G401.6 (cell line): ENCODE measurements around the gene PFN3.
A peak's percentile ranks its signal among the peaks of the same experiment; 100 is the strongest.
"Not testable (repeated sequence)": the region's sequence is repeated elsewhere in the genome, so short reads cannot be mapped to it uniquely, and the experiment has no call there.

Experiments
- FAIRE-seq: peaks from 2 replicates; lab custom pipeline; 2012; peaks lifted over from hg19 to GRCh38; lab: Jason Lieb, UNC

The PFN3 gene

DNA sequence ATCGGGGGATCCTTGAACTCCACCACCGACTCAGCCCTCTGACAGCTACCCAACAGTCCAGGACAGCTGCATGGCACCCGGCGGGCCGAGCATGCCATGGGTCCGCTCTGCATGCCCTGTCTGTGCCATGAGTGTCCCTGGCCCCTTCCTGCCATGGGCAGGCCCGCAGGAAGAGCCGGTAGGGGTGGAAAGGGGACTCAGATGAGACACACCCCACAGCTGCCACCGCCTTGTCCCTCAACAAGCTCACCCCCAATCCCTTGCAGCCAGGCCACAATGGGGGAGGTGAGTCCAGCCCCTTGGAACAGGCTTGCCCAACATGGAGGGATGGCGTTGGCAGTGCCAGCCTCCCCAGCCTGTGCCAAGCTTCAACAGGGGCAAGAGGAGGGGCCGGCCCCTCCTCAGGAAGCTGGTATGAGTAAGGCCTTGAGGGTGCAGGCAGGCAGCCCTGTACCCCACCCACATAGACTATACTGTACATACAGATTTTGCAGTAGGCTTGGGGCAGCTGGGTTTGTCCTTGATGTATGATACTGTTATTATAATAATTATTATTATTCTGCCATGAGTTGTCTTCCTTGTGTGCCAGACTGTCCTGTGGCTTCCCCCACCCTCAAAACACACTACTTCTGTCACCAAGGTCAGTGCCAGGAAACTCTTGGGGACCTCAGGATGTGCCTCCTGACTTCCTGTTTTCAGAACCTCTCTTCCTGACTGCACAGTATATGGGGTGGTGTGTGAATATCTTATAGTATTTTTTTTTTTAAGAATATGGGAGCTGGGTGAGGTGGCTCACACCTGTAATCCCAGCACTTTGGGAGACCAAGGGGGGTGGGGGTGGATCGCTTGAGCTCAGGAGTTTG, 28.2 kb downstream of the PFN3 start:
- no peak for FAIRE-seq

DNA sequence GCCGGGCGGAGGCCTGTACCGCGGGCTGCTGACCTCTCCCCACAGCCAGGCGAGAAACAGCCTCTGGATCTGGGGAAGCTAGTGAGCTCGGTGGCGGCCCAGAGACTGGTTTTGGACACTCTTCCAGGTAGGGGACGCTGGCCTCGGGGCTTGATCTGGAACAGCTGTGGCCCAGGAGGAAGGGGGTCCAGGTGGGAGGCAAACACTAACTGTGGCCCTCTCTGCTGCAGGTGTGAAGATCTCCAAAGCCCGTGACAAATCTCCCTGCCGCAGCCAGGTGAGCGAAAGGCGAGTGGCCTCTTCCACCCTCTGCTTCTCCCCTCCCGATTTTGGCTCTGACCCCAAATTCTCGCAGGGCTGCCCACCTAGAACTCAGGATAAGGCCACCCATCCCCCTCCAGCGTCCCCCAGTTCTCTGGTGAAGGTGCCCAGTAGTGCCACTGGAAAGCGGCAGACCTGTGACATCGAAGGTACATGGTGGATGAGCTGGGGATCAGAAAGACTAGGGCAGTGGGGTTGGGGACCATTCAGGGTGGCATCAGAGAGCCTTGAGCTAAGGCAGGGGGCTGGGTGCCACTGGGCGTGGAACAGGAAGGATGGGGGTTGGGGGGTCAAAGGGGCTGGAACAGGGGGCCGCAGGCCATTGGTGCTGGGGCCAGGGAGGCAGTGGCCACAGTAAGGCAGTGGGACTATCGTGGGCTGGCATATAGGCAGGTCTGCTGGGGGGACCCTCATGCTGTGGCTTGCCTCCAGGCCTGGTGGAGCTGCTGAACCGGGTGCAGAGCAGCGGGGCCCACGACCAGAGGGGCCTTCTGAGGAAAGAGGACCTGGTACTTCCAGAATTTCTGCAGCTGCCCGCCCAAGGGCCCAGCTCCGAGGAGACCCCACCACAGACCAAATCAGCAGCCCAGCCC, 29.1 kb downstream of the PFN3 start:
- no peak for FAIRE-seq

DNA sequence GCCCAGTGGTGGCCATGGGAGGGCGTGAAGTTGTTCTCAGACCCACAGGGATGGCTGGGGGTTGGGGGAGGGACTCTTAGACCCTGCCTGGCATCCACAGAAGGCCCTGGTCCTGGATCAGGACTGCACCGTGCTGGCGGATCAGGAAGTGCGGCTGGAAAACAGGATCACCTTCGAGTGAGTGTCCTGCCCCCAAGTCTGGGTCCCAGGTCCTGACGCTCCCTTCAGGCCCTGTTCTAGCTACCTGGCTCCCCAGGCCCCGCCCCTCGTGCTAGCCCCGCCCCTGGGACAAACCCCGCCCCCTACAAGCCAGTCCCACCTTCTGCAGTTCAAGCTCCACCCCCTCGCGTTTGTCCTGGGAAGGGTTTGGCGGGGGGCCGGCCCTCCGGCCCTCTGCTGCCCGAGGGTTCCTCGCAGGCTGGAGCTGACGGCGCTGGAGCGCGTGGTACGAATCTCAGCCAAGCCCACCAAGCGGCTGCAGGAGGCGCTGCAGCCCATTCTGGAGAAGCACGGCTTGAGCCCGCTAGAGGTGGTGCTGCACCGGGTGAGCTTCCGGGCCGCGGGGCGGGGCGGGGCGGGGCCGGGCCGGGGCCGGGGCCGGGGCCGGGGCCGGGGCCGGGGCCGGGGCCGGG, 29.9 kb downstream of the PFN3 start:
- peak; percentile 91 for FAIRE-seq

DNA sequence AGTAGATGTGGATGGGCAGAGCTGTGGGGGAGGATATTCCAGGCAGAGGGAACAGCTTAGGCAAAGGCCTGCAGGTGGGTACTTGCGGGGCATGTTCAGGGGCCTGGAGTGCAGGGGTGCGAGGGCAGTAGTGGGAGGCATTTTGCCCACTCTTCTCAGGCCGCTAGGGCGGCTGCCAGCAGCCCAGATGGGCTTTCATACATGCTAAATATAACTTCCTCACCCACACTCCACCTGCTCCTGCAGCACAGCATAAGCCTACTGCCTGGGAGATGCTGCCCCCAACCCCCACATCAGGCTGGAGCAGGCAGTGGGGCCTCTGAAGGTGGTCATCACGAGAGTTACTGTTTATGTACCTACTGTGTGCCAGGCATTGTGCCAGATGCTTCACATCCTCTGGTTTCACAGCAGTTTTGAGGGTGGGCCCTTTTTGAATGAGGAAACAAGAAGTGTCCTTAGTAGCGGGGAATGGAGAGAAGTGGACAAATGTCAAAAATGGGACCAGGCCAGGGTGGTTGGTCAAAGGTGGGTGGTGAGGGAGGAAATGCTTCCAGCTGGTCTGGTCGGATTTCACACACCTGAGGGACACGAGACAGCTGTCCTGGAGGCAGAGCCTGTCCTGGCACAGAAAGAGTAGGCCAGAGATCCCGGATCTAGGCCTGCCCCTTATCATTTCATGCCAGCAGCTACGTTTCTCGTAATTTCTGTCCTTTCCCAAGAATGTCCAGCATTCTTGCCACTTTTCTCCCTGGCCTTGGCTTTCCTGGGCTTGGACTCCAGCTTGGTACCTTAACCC, 30.6 kb downstream of the PFN3 start:
- FAIRE-seq, result no peak

DNA sequence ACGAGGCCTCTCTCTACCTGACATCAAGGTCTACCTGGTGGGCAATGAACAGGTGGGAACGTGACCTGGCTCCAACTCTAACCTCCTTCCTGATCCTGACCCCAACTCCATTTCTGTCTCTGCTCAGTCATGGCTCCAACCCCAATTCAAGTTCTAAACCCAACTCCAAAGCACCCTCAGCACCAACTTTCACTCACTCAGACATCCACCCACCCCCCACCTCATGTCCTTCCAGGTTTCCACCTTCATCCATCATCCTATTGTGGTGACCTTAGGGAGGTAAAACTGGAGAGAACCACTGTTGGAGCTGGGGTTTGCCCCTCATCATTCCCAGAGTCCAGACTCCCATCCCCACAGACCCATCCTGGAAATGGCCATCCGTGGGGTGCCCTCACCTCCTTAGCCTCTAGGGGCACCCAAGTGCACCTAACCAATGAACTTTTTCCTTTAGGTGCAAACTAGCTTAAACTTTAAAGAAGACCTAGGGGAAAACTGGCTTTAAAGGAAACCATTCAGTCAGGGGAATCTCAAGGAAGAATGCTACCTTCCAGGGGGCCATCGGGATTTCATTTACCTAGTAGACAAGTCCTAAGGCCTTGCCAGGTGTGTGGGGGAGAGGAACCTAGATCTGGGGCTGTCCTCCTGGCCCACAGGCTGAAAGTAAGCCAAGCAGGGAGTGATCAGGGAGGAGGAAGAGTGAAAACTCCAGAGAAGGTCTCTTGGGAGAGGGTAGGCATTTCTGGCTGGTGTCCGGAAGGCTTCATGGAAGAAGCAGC, 31.4 kb downstream of the PFN3 start:
- peak; percentile 70 for FAIRE-seq

DNA sequence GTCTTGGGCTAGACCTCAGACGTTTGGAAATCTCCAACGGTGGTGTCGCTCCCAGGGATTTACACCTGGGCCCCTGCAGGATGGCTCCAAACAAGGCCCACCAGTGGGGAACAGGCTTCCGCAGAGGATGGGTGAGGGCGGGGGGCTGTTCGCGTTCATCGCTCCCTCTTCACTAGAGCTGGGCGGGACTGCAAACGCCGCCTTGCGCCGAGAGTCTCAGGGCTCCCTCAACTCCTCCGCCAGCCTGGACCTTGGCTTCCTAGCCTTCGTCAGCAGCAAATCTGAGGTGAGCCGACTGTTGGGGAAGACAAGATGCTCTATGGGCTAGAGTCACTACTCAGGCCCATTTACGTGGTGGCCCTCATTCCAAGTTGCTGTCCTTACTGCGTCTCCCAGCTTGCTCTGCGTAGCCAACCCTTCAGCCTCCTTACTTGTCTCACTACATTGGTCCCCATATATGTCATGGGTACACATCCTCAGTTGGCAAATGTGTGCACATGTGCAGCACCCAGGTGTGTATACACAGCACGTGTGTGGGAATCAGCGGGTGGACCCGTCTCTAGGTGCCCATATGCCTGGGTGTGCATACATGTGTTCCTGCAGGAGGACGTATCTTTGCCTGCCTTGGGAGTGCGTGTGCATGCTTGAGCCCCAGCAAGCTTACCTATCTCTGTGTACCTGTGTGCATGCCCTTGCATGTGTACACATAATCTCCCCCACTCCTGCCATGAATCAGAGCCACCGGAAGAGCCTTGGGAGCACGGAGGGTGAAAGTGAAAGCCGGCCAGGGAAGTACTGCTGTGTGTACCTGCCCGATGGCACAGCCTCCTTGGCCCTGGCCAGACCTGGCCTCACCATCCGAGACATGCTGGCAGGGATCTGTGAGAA, 32.2 kb downstream of the PFN3 start:
- FAIRE-seq, result no peak

DNA sequence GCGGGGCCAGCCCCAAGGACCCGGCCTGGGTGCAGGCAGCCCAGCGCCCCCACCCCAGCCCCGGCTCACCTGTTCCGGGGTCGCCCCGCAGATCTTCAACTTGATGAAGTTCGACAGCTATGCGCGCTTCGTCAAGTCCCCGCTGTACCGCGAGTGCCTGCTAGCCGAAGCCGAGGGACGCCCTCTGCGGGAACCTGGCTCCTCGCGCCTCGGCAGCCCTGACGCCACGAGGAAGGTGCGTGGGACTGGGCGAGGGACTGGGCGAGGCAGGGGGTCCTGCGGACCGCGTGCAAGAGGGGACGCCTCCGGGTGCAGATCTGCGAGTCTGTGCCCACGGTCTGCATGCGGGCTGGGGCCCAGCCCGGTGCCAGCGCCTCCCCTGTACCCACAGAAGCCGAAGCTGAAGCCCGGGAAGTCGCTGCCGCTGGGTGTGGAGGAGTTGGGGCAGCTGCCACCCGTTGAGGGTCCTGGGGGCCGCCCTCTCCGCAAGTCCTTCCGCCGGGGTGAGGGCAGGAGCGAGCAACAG, 33.1 kb downstream of the PFN3 start:
- FAIRE-seq, result no peak

DNA sequence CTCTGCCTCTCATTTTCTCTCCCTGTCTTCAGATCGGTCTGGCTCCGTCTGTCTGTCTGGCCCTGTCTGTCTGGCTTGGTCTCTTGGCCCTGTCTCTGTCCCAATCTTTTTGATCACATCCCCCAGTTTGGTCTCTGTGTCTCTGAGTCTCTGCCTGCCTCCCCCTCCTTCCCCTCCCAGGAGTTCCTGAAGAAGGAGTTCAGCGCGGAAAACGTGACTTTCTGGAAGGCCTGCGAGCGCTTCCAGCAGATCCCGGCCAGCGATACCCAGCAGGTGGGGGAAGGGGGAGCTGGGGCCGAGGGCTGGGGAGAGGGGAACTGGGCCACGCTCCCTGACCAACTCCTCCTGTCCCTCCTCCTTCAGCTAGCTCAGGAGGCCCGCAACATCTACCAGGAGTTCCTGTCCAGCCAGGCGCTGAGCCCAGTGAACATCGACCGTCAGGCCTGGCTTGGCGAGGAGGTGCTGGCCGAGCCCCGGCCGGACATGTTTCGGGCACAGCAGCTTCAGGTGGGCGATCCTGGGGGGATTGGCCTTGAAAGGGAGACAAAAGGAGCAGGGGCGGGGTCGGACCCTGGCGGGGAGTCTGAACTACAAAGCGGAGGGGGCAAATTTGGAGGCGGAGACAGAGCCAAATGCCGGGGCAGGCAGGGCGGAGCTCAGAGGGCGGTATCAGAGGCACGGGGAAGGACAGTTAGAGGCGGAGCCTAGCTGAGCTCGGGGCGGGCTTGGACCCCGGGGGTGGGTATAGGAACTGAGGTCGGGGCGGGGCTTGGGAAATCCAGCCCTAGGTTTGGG, 33.7 kb downstream of the PFN3 start:
- FAIRE-seq, result peak; percentile 96

DNA sequence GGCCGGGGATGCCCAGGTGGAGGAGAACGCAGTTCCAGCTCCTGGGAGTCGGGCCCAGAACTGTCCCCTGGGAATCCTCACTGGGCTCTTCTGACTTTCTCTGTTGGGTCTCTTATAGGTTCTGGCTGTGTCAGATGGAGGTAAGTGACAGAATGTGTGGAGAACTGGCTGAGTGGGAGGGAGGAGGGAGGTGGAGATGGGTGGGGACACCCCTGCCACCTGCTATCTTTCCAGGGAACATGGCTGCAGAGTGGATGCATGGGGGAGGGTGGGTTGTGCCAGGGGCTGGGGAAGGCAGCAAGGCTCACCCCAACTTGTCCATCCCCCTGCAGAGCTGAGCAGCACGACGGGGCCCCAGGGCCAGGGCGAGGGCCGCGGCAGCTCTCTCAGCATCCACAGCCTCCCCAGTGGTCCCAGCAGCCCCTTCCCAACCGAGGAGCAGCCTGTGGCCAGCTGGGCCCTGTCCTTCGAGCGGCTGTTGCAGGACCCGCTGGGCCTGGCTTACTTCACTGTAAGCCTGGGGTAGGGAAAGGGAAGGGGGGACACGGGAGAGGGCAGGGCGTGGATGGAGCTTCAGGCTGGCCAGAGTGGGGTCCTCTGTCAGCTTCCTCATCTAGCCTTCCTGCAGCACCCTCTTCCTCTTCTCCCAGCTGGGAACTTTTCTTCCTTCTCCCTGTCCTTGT, 34.5 kb downstream of the PFN3 start:
- no peak for FAIRE-seq

DNA sequence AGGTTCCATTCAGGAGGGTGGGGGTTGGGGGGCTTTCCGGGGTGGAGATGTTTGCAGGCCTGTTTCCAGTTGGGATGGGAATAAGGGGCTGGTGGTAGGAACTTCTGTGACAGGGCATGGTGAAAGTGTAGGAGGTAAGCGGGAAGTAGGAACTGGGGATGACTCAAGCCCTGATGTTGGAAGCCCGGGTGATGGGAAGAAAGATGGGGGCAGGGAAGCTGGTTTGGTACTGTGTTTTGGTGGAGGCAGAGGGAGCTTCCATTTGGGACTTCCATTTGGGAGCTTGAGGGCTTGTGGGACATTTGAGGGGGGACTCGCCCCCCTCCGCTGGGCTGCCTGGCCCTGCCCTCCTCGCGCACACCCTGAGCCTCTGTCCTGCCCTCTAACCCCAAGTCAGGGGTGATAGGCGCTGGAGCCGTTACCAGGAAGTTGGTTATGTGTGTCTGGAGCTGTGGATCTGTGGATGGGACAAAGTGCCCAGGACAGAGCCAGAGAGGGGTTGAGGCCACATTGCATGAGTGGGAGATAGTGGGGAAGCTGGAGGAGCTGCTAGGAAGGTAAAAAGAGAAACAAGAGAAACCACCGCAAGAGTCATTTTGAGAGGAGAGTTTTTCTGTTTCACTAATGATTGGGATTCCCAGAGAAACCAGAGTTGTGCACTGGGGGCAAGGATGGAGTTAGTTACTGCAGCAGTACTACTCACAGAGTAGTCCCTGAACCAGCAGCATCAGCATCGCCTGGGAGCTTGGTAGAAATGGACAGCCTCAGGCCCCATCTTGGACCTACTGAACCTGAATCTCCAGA, 36.1 kb downstream of the PFN3 start:
- FAIRE-seq, result no peak

DNA sequence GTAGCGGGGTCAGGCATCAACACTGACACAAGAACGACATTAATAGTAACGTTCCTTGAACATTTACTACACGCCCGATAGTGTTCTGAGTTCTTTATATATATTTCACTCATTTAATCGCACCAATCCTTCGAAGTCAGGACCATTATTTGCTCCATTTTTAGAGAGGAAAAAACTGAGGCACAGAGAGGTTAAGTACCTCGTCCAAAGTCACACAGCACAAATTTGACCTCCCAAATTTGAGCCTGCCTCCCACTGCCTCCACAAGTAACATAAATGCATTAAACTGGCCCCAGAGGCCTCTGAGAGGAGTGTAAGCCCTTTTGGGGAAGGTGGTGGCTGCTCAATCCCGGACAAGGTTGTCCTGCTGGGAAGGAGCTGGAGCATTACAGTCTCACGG, 36.9 kb downstream of the PFN3 start:
- no peak for FAIRE-seq

DNA sequence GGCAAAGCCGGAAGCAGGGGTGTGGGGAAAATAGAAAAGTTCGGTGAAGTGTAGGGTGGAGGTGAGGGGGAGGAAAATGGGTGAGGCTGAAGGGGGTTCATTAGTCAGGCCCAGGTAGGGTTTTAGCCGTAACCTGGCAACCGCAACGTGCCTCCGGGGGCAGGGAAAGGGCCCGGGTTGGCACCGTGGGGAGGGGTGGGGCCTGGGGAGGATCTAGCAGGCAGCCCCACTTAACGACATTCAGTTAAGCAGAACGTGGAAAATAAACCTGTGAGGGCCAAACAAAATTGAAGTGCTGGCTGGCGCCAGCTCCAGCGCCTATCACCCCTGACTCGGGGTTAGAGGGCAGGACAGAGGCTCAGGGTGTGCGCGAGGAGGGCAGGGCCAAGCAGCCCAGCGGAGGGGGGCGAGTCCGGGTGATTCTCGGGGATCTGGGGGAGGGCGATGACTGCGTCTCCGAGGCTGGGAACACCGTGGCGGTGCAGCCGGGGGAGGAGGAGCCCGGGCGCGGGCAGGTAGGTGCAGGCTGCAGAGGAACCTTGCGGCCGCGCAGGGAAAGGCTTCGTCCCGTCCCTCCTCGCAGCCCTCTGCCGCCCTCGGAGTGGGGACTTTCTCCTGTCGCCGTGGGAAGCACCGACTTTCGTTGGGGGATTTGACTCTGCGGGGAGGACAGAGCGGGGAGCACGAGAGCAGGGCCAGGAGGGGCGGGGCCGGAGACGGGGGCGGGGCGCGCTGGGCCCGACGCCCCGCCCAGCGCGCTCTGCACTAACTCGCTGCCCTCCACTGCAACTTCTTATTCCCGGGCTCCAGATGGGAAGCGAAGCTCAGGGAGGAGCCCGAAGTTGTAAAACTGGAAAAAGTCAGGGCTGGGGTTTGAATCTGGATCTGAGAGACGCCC, 37.6 kb downstream of the PFN3 start:
- no peak for FAIRE-seq

DNA sequence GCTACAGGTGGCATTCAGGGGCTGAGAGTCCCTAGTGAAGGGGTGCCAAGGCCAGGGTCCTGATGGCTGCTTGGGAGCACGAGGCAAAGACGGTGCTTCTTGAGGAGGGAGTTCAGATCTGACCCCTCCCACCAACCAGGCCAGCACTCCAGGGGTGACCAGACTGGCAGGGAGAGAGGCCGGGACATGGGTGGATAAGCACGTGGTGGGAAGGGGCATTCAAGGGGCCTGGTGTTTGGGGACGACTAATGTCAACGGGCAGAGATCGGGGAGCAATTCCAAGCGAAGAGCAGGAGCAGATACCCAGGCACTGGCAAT, 38.2 kb downstream of the PFN3 start:
- no peak for FAIRE-seq

DNA sequence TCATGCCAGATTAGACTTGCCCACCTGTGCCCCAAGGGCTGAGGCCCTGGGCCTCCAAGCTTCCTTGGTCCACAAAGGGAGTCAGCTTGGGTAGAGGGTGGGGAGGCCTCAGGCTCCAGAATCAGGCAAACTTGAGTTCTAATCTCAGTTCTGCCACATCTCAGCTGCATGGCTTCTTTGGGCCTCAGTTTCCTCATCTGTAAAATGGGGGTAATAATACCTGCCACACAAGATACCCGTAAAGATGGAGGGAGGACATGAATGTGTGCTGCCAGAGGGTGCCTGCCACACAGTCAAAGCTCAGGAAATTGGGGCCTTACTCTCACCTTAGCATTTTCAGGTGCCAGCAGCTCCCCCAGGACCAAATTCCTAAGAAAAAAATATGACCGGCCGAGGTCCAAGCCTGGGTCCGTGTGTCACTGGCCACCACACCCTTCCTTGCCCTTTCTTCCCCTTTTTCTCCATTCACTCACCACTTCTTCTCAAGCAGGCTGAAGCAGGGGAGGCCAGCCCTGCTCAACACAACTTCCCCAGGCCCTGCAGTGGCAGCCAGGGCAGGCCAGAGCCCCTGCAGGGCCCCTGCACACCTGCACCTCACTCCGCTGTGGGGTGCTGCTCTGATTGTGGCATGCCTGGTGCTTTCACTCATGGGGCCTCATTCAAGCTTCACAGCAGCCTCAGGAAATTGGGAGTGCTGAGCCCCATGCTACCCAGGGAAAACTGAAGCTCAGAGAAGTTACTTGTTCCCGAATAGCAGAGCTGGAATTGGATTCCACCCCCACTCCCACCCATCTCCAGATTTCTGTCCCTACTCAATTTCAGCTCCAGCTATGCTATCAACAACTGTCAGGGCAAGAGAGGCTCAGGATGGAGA, 38.8 kb downstream of the PFN3 start:
- FAIRE-seq, result no peak

DNA sequence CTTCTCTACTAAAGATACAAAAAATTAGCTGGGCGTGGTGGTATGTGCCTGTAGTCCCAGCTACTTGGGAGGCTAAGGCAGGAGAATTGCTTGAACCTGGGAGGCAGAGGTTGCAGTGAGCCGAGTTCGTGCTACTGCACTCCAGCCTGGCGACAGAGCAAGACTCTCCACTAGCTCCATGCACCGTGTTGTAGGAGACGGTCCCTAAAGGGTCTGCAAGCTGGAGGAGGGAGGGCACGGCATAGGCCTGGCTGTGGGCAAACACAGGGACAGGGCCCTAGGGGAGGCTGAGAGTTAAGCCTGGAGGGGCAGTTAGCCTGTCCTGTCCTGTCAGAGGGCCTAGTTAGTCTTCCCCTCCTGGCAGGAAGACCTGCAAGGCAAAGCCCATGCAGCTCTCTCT, 39.7 kb downstream of the PFN3 start:
- FAIRE-seq, result not testable (repeated sequence)

DNA sequence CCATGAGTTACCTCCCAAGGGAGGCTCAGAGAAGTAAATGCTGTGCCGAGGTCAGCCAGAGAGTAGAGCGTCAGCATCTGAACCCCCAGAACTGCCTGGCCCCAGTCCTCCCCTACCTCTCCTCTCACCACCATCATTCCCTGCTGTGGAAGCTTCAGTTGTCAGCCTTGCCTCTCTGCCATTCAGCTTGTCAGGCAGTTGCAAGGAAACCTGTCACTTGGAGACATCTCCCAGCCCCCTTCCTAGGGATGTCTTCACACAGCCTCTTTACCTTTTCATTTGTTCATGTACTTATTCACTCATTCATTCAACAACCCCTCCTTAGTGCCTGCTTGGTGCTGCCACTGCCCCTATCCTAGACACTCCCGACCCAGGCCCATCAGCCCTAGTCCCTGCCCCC, 40.6 kb downstream of the PFN3 start:
- FAIRE-seq, result no peak
